ENCODE data around the gene MOSMO.
"Not testable (repeated sequence)": the region's sequence is repeated elsewhere in the genome, so short reads cannot be mapped to it uniquely, and the experiment has no call there.

DNA sequence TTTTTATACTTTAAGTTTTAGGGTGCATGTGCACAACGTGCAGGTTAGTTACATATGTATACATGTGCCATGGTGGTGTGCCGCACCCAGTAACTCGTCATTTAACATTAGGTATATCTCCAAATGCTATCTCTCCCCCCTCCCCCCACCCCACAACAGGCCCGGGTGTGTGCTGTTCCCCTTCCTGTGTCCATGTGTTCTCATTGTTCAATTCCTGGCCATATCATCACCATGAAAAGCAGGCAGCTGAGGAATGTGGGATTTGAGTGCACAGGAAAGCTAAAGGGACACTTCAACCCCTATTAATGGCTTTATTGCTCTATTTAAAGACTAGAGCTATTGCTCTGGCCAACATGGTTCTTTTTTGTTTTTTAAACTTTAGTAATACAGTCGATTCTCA is 38.0 kb downstream of the MOSMO start:
- TF ChIP-seq, protein P1, sequence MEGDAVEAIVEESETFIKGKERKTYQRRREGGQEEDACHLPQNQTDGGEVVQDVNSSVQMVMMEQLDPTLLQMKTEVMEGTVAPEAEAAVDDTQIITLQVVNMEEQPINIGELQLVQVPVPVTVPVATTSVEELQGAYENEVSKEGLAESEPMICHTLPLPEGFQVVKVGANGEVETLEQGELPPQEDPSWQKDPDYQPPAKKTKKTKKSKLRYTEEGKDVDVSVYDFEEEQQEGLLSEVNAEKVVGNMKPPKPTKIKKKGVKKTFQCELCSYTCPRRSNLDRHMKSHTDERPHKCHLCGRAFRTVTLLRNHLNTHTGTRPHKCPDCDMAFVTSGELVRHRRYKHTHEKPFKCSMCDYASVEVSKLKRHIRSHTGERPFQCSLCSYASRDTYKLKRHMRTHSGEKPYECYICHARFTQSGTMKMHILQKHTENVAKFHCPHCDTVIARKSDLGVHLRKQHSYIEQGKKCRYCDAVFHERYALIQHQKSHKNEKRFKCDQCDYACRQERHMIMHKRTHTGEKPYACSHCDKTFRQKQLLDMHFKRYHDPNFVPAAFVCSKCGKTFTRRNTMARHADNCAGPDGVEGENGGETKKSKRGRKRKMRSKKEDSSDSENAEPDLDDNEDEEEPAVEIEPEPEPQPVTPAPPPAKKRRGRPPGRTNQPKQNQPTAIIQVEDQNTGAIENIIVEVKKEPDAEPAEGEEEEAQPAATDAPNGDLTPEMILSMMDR (conservative IDR thresholded peaks at IDR 0.05), result not testable (repeated sequence)
- TF ChIP-seq EZH2 (IDR thresholded peaks at IDR 0.05; ENCODE audit: low read depth), result not testable (repeated sequence)

Data from PC-9 (cell line).